GM19395 (cell line): ENCODE measurements around the gene ANKRD42.

Source experiments
- ATAC-seq: cut with Tn5 transposase; IDR thresholded peaks from one replicate; pipeline ENCODE4 v1.9.1; 2021; ENCODE audit warnings: mild to moderate bottlenecking, moderate library complexity; ENCODE audit not compliant: unreplicated experiment

The ANKRD42 gene

DNA sequence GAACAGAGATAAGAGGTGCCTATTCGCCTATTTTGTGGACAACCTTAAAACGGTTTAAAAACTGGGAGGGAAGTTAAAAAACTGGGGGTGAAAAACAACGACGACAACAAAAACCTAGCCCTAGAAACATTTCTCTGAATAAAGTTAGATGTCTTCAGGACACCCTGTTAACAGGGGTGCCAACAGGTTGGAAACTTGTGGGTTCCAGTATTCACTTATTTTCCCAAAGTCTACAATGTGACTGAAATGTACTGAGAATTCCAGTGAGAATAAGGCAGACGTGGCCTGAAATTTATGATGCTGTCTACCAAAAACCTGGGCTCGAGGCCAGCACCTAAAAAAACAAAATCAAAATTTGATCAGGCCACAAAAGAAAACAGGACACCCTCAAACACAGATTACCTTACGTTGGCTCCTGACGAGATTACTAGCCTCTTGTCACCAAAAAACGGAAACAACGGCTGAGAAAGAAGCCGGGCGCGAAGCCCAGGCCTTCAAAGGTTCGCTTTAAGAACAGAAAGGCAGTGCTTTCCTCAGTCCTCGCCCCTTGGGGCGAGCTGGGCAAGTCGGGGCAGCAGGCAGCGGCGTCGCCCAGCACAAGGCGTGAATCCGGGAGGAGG is 91.7 kb downstream of the ANKRD42 start:
- peak; percentile 50 for ATAC-seq

DNA sequence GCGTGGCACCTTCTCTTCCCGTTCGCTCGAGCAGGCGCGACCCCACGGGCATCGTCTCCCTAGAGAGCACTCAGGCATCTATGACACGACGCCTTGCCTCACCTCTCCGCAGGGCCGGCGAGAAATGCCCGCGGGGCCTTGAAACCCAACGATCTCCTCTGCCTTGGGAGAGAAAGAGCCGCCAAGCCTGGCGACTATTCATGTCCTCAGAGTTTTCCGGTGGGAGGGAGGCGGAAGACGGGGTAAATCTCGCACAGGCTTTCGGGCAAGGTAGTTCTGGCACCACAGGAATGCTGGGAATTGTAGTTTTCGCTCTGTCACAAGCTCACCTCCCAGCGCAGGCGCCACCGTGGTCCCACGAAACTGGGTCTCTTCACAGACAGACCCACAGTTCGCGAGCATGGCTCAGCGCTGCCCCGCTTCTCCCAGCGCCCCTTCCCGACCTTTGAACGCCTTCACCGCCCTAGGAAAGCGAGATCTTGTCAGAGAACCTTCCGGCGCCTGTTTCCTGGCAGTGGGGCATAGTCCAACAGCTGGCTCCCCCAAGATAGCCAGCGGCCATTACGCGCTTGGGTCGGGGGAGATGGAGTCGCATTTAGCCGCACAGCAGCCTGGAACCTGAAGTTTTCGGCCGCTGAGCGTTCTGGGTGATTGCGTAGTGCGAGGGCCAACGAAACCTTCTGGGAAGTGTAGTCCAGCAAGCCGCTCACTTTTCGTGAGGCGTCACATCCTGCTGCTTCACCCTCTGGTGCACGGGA is 92.4 kb downstream of the ANKRD42 start, which contains the start of gene CCDC90B:
Gene CCDC90B, minus strand, starts transcription at position 597 of the 758 bp plus-strand sequence. Its CDS starts 395 bp downstream, at position 202.
- peak; percentile 90 for ATAC-seq

DNA sequence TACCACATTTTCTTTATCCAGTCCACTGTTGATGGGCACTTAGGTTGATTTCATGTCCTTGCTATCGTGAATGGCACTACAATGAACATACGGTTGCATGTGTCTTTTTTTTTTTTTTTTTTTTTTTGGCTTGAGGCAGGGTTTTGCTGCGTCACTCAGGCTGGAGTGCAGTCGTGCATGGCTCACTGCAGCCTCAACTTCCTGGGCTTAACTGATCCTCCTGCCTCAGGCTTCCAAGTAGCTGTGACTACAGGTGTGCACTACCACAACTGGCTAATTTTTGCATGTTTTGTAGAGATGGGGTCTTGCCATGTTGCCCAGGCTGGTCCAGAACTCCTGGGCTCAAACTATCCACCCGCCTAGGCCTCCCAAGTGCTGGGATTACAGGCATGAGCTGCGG is 94.1 kb downstream of the ANKRD42 start:
- no peak for ATAC-seq

DNA sequence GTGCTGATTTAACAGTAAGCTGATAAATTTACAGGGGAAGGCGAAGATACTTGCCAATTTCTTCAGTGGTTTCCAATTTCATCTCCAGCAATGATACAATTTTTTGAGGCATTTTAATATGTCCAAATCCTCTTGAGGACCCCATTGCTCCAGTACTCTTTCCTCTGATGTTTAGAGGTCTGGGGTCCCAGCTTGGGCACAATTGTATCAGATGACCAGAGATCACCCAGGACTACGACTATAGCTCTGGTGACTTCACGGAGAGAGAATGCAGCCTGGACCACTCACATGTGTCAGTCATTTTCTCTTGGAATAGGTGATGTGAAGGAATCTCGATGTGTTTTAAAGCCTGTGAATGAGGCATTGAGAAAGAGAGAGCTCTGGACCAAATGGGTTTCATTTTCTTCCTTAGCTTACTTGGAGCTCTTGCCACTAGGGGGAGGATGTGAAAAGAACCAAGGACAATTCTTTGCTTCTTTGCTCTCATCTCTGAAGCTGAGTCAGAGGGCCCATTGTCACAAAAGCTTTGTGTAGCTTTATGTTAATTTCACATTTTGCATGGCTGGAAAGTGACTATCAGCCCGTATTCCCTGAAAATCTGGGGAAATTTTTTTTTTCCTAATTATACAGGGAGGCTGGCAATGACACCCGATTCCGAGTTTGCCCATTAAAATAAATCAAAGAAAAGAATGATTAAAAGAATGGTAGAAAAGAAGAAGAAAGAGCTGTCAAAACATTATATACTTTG is 99.4 kb downstream of the ANKRD42 start:
- peak; percentile 71 for ATAC-seq

DNA sequence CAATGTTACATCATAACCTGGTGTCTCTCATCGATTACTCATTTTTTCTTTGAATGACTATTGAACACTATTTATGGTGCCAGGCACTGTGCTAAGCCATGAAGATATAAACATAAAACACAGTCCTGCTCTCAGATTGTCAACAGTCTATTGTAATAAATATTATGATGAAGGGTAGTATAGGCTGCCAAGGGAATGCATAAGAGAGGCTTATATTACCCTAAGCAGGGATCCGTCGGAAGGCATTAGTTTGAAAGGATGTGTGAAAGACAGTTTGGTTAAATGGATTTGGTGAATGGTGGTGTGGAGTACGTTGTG is 99.9 kb downstream of the ANKRD42 start:
- no peak for ATAC-seq

DNA sequence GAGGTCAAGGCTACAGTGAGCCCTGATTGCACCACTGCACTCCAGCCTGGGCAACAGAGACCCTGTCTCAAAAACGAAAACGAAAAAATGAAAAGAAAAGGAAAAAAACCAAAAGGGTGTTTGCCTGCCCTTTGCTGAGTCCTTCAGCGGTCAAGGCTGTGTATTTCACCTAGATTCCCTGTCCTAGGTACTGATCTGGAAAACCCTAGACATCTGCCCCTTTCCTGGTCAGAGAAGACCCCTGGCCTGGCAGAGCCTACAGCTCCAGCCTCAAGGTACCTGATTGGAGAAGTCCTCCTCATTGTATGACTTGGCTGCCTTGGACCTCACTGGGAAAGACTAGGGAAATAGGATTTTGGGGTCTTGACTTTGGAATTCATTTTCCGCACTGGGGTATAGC is 100.7 kb downstream of the ANKRD42 start:
- ATAC-seq: no peak
